GM19351 (cell line): ENCODE results near the gene FOXS1.

Experiments
- ATAC-seq: cut with Tn5 transposase; IDR thresholded peaks from one replicate; pipeline ENCODE4 v1.9.1; 2021; ENCODE audit warnings: mild to moderate bottlenecking, moderate library complexity; ENCODE audit not compliant: unreplicated experiment

Gene FOXS1

GRCh38 chr20:31861385-31862156, 16.2 kb upstream of the FOXS1 start:
- ATAC-seq = peak; percentile 70

GRCh38 chr20:31861135-31861384, 15.7 kb upstream of the FOXS1 start:
- peak; percentile 35 for ATAC-seq

- ATAC-seq = no peak
Observed at GRCh38 chr20:31860390-31861134, 15.2 kb upstream of the FOXS1 start.

DNA sequence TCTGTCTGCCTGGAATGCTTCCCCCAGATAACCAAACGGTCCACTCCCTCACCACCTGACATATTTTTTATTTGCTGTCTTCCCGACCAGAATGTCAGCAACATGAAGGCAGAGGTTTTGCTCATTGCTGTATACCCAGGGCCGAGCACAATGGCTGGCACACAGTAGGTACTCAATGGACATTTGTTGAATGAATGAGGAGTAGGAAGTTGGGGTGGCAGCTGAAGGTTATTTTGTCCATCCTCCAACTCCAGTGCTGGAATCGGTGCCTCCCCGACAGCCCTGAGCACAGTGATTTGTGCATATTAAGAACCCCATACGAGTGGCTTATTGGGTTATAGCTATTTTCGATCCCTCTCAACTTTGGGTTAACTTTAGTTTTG, 14.6 kb upstream of the FOXS1 start:
- no peak for ATAC-seq

DNA sequence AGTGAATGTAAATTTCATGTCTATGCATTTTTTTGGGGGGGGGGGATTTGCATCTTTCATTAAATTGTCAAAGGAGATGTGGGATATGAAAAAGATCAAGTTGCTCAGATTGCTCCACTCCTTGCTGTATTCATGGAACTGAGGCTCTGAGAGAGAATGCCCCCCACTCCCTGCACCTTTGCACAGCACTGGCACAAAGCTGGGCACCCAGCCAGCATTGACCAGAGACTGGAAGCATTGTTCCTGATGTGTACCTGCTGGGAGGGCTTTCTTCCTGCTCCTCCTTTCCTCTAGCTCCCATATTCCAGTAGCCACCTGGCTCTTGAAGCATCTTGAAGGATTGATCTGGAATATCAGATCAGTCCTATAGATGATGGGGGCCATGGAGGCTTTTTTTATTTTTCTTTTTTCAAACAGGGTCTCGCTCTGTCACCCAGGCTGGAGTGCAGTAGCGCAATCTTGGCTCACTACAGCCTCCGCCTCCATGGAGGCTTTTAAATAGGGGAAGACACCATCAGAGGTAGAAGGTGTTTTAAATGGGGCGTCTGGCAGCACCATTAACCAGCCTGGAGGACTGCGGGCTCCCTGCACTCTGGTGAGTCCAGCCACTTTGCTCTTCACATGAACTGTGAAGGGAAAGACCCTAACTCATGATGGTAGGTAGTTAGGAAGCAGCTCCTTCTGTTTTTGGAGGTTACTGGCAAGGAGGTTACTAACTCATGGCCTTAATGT, 14.0 kb upstream of the FOXS1 start:
- no peak for ATAC-seq

- ATAC-seq = no peak
Observed at GRCh38 chr20:31858760-31859083, 13.3 kb upstream of the FOXS1 start.

DNA sequence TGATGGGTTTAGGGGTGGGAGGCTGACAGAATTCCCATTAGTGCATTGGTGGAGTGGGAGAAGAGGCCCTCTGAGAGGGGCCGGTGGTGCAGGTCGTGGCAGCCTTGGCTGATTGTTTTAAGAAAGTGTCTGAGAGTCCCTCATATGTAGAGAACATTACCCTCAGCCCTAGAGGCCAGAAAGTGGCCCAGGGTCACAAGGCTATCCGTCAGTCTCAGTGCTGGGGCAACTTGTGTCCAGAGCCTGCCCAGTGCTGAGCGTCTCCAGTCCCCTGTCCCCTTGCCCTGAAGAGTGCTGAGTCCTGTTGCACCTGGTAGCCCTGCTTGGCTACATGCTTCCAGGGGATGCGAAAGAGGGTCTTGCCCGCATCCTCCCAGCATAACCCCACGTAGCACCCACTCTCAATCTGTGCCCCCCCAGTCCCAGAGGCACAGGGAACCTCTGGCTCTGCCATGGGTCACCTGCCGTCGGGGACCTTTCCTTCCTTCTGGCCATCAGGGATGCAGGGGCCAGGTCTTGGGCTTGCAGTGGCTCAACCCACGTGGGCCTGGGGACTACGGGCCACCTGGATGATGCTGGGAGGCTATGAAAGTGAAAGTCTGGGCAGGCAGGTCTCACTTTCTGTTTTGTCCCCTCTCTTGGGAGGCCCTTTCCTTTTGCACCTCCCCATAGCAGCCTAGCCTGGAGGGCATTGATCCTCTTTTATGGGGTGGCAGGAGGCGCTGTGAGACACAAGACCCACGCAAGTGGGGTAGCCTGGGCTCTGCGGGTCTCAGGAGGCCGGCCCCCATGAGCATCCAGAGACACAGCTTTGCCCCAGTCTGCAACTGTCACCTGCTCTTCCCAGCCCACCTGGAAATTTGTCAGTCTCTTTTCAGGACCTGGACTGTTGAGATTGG, 12.7 kb upstream of the FOXS1 start:
- peak; percentile 69 for ATAC-seq

DNA sequence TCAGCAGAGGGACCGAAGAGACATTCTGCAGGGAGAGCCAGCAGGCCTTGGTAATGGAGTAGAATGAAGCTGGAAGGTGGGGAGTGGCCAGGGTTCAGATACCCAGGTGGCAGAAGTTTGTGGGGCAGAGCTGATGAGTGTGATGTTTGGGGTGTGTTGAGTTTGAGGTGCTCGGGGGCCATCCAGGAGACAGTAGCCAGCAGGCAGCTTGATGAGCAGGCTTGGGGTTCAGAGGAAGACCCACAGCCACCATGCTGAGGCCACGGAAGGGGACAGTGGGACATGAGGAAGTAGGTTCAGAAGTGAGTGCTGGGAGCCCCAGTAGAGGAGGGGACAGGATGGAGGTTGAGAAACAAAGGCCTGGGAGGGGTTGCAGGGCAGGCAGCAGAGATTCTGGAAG, 11.1 kb upstream of the FOXS1 start:
- no peak for ATAC-seq

- ATAC-seq = no peak
Observed at GRCh38 chr20:31853481-31853880, 8.1 kb upstream of the FOXS1 start.

DNA sequence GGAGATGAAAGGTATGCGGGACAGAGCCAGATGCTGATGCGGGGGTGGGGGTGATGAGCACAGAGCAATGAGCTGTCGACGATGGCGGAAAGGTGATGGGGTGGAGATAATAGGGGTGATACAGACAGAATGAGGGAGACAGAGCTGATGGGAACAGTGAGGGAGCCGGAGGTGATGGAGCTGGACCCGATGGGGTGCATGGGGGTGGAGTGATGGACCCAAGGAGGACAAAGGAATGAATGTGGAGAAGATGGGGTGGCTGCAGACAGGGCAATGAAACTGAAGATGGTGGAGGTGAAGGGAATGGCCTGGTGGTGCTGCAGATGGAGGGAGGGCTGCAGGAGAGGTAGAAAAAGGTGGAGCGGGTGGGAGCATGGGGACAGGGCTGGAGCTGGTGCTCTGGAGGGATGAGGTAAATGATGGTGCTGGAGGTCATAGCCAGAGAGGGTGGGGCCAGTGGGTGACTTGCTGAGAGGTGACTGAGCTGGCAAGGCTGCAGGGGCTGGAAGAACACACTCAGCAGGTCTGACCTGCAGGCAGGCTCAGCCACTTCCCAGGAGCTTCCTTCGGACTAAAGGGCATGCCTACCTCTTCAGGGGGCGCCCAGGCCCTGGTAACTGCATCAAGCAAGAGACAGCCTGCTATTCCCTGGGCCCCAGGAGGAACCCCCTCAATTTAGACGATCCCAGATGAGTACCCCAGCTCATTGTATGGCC, 6.0 kb upstream of the FOXS1 start:
- no peak for ATAC-seq

GRCh38 chr20:31849306-31849930, 4.0 kb upstream of the FOXS1 start:
- ATAC-seq = no peak

DNA sequence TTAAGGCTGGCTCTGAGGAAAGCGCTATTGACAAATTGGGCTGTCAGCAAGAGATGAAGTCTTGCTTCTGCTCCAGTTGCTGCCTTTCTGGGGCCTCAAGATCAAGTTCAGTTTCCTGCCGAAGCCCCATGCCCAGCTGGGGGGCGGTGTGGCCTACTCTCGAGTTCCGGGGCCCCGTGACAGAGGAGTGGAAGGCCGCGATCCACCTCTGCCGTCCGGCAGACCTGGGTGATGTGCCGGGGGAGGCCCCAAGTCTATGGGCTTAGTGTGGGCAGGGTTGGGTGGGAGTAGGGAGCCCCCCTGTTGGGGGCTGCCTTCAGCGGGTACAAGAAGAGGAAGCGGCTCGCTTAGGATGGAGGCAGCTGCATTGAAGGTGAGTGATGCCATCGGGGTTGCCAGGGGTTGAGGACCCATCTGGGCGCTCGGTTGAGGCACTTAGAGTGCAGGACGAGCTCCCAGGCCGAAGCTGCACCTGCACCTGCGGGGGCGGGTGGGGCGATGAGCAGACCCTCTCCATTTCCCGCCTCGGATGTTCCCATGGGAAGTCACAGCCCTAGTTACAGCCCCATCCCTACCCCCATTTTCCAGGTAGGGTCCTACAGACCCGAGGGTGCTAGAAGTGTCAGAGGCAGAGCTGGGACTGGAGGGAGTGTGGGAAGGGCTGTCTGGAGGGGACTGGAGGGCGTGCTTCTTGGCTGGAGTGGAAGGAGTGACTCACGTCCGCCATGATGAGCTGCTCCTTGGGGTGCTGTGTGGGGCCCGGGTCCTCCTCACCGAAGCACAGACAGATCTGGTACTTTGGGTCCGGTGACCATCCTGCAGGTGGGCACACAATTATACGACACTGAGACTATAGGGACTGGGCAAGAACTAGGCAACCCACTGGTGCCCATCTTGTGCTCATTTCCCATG, 2.9 kb upstream of the FOXS1 start:
- ATAC-seq = no peak

GRCh38 chr20:31846793-31847138, 1.4 kb upstream of the FOXS1 start:
- ATAC-seq = no peak

DNA sequence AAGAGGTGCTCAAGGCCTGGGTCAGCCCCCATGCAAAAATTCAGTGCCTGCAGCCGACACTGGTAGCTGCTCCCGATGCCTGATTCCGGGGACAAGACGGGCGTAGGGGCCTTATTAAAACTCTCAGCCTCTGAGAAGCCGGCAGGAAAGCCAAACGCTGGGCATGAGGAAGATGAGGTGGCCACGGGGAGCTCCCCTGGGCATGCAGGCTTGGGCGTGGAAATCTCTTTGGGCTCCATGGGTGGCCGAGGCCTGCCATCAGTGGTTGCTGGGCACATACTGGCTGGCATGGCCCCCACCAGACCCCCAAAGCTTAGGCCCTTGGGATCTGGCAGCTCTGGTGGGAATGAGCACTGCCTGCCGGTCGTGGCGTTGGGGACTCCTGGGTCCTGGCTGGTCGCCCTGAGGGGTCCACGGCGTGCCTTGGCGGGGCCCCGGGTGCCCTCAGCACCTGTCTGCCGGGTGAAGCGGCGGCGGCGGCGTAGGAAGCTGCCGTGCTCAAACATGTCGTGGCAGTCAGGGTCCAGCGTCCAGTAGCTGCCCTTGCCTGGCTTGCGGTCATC, 586 bp downstream of the FOXS1 start:
- ATAC-seq = no peak

DNA sequence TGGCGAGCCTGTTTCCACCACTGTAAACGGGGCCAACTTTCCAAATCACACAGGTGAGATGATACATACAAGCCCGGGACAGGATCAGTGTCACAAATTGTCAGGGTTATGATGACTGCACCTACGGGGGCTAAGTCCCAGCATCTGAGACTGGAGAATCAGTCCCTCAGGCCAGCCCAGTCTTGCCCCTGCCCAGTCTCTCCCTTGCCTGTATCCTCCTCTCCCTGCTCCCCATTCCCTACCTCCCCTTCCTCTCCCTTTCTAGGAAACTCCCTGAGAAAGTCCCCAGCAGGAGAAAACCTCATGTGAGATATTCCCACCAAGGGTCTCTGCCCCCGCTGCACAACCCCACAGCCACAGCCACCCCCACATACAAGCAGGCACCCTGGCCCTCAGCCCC, 1.5 kb downstream of the FOXS1 start:
- no peak for ATAC-seq

DNA sequence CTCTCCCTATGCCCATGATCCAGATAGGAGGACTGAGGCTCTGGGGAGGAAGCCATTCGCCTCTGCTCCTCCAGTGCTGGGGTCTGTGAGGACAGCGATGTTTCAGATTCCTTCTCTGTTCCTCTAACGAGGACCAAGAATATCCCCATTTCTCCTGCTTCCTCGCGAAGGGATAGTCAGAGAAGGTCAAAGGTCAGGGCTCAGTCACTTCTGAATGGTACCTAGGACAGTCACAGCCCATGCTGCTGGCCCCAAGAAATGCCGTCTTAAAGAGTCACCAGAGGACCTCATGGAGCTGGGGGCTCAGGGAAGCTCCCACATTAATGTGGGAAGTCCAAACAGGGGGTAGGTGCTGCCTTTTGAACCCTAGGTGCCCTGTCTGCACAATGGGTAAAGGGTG, 2.1 kb downstream of the FOXS1 start:
- no peak for ATAC-seq

- no peak for ATAC-seq
Observed at GRCh38 chr20:31842471-31843157, 2.8 kb downstream of the FOXS1 start.

DNA sequence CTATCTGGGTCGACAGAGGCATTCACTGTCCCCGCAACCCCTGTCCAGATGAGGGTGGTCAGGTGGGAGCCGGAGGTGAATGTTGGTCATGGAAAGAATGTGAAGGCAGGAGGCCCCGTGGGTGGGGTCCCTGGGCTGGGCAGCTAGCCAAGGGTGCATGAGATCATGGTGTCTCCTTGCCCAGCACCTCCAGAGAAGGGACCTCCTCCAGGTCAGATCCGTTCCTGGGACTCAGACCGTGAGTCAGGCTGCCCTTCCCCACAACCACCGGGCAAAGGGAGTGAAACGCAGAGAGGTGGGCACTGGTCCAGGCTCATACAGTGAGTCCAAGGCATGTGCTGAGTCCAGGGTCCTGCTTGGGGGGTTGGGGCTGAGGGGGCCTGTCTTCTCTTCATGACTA, 3.5 kb downstream of the FOXS1 start:
- ATAC-seq = no peak
